SU-DHL-6 (cell line): ENCODE data around the gene COQ8B.

Experiments used
- H2AFZ ChIP-seq: fragments of 200-600 bp; sonication (generic); 2 replicates; pipeline ENCODE4 v1.6.1; 2014; ENCODE audit warnings: low read depth, mild to moderate bottlenecking, moderate library complexity, mixed read lengths, antibody characterized with exemption, low read length; ENCODE audit not compliant: severe bottlenecking
- H3F3A ChIP-seq: fragments of 200-600 bp; shearing (Covaris generic); 2 replicates; pipeline ENCODE4 v1.6.0; 2016; ENCODE audit warnings: antibody characterized with exemption, mild to moderate bottlenecking; ENCODE audit not compliant: insufficient read depth
- H3K27ac ChIP-seq: fragments of 200-600 bp; sonication (generic); 2 replicates; pipeline ENCODE4 v1.5.1; 2016; ENCODE audit warnings: low read depth, mild to moderate bottlenecking, low read length, moderate library complexity, mixed read lengths
- H3K27me3 ChIP-seq: fragments of 200-600 bp; sonication (generic), shearing (Covaris generic); 2 replicates; pipeline ENCODE4 v1.6.0; 2014; ENCODE audit warnings: mild to moderate bottlenecking, low read length
- H3K36me3 ChIP-seq: fragments of 200-600 bp; sonication (generic); 2 replicates; pipeline ENCODE4 v1.6.1; 2014; ENCODE audit warnings: mild to moderate bottlenecking, low read length, mixed read lengths
- H3K4me2 ChIP-seq: fragments of 300-600, 200-600 bp; shearing (Covaris generic), sonication (generic); 2 replicates; pipeline ENCODE4 v1.6.0; 2014; ENCODE audit warnings: low read length, low read depth, mild to moderate bottlenecking; ENCODE audit not compliant: poor library complexity, severe bottlenecking
- H3K4me3 ChIP-seq: fragments of 200-600 bp; sonication (generic); 2 replicates; pipeline ENCODE4 v1.5.1; 2014; ENCODE audit warnings: antibody characterized with exemption, low read length, mild to moderate bottlenecking, mixed read lengths; ENCODE audit not compliant: insufficient read depth, poor library complexity, severe bottlenecking
- H3K79me2 ChIP-seq: fragments of 200-600 bp; sonication (generic); 2 replicates; pipeline ENCODE4 v1.6.1; 2014; ENCODE audit warnings: mild to moderate bottlenecking, low read length, moderate library complexity; ENCODE audit not compliant: insufficient read depth
- H3K9ac ChIP-seq: fragments of 200-600 bp; sonication (generic); 2 replicates; pipeline ENCODE4 v1.7.0; 2014; ENCODE audit warnings: mild to moderate bottlenecking, low read length
- H3K9me2 ChIP-seq: fragments of 200-600 bp; sonication (generic); replicated peaks from 2 replicates; pipeline ENCODE4 v1.6.1; 2014; ENCODE audit warnings: low read length; ENCODE audit not compliant: insufficient read depth
- H3K9me3 ChIP-seq: fragments of 200-600 bp; sonication (generic); 2 replicates; pipeline ENCODE4 v1.6.1; 2014; ENCODE audit warnings: low read length, mixed read lengths; ENCODE audit not compliant: insufficient read depth
- H4K20me1 ChIP-seq: fragments of 200-600 bp; sonication (generic); 2 replicates; pipeline ENCODE4 v1.6.1; 2014; ENCODE audit warnings: low read depth, mild to moderate bottlenecking, antibody characterized with exemption, low read length, moderate library complexity, mixed read lengths
- EZH2phosphoT487 ChIP-seq: fragments of 200-600 bp; sonication (generic), shearing (Covaris generic); conservative IDR thresholded peaks from 2 replicates; pipeline ENCODE4 v1.6.1; 2018; ENCODE audit warnings: mild to moderate bottlenecking, antibody characterized with exemption, low read length, moderate library complexity, mixed read lengths
- TF ChIP-seq, protein P1 (sequence below): fragments of 200-600 bp; sonication (generic); IDR thresholded peaks from one replicate; pipeline ENCODE4 v1.5.1; 2017; ENCODE audit warnings: antibody characterized with exemption, mild to moderate bottlenecking, low read length, moderate library complexity; ENCODE audit not compliant: insufficient read depth, poor library complexity, severe bottlenecking

Gene COQ8B

GRCh38 chr19:40742477-40742876 lies 25.8 kb upstream of the COQ8B start:
- no peaks in the 10 kb centered on the region for H3K9me3 ChIP-seq
- no peaks in the 10 kb centered on the region for H3F3A ChIP-seq
- no peak for TF ChIP-seq EZH2phosphoT487
- TF ChIP-seq, protein P1, sequence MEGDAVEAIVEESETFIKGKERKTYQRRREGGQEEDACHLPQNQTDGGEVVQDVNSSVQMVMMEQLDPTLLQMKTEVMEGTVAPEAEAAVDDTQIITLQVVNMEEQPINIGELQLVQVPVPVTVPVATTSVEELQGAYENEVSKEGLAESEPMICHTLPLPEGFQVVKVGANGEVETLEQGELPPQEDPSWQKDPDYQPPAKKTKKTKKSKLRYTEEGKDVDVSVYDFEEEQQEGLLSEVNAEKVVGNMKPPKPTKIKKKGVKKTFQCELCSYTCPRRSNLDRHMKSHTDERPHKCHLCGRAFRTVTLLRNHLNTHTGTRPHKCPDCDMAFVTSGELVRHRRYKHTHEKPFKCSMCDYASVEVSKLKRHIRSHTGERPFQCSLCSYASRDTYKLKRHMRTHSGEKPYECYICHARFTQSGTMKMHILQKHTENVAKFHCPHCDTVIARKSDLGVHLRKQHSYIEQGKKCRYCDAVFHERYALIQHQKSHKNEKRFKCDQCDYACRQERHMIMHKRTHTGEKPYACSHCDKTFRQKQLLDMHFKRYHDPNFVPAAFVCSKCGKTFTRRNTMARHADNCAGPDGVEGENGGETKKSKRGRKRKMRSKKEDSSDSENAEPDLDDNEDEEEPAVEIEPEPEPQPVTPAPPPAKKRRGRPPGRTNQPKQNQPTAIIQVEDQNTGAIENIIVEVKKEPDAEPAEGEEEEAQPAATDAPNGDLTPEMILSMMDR: no peak
- no peaks in the 10 kb centered on the region for H3K79me2 ChIP-seq
- H3K36me3 ChIP-seq: no peaks in the 10 kb centered on the region
- H3K27me3 ChIP-seq: no peaks in the 10 kb centered on the region
- no peaks in the 10 kb centered on the region for H4K20me1 ChIP-seq
- H3K4me3 ChIP-seq: no peak overlapping the region
- H3K9me2 ChIP-seq: no peaks in the 10 kb centered on the region
- no peak overlapping the region for H3K27ac ChIP-seq
- no peak overlapping the region for H3K9ac ChIP-seq
- no peak overlapping the region for H3K4me2 ChIP-seq
- no peak overlapping the region for H2AFZ ChIP-seq

DNA sequence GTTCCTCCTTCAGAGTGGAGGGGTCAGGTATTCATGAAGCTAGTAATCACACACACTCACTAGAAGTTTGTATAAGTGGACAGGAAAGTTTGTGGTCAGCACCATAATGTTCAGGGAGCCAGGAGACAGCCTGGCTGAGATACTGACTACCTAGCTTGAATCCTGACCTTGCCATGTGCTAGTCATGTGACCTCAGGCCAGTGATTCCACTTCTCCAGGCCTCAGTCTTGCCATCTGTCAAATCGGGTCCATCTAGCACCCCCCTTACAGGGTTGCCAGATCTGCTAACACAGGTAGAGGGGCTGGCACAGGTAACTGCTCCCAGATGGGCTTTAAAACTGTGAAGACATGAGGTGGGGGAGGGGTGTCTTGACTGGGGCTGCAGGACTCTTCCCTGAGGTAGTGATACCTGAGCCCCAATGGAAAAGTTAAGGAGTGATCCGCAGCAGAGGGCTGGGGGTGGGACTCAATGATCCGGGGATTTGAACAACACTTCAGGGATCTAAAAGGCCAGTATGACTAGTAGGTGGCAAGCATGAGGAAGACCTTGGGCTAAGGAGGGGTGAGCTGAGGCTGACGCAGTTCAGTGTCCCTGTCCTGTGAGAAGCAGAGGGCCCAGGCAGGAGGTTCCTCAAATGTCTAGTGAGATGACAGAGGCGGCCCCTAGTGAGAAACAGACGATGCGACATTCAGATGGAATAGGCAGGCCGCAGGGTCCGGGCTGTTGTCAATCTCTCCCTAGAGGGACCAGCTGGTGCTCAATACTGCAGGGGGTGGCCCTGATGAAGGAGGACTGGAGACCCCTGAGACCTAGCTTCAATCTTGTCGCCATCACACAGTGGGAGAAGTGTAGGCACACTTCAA lies 25.1 kb upstream of the COQ8B start:
- H3K4me2 ChIP-seq: no peak overlapping the region

DNA sequence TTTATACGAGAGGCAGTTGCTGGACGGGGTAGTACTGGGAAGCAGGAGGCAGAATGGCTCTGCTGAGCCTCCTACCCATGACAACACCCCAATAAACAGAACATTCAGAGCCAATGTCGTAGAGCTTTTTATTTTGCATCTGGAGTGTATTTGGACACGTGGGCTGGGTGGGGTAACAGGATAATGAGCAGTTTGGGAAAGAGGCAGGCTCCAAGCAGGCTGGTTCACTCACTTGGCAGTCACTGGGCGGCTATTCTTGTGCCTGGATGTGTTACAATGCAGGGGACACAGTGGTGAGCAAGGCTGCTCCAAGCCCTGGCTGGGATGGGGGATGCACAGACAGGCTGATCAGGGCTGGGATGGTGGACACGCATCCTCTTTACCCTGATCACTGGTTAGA lies 24.1 kb upstream of the COQ8B start:
- TF ChIP-seq, protein P1: no peak
- no peak for TF ChIP-seq EZH2phosphoT487
- H3K9ac ChIP-seq: no peak overlapping the region
- H3K27me3 ChIP-seq: no peaks in the 10 kb centered on the region
- no peaks in the 10 kb centered on the region for H3K9me2 ChIP-seq
- no peak overlapping the region for H3K27ac ChIP-seq
- no peaks in the 10 kb centered on the region for H4K20me1 ChIP-seq
- H2AFZ ChIP-seq: no peak overlapping the region
- no peak overlapping the region for H3K4me3 ChIP-seq
- no peaks in the 10 kb centered on the region for H3K9me3 ChIP-seq
- no peaks in the 10 kb centered on the region for H3K79me2 ChIP-seq
- H3K4me2 ChIP-seq: no peak overlapping the region
- no peaks in the 10 kb centered on the region for H3K36me3 ChIP-seq
- no peaks in the 10 kb centered on the region for H3F3A ChIP-seq

More for the DNA sequence above, 25.1 kb upstream of the COQ8B start:
- H2AFZ ChIP-seq: no peak overlapping the region
- H3K9ac ChIP-seq: no peak overlapping the region
- H3K27ac ChIP-seq: no peak overlapping the region
- H4K20me1 ChIP-seq: no peaks in the 10 kb centered on the region
- no peaks in the 10 kb centered on the region for H3F3A ChIP-seq
- no peak overlapping the region for H3K4me3 ChIP-seq
- no peaks in the 10 kb centered on the region for H3K9me3 ChIP-seq
- no peaks in the 10 kb centered on the region for H3K36me3 ChIP-seq
- H3K79me2 ChIP-seq: no peaks in the 10 kb centered on the region
- no peak for TF ChIP-seq EZH2phosphoT487
- TF ChIP-seq, protein P1: no peak
- no peaks in the 10 kb centered on the region for H3K9me2 ChIP-seq
- no peaks in the 10 kb centered on the region for H3K27me3 ChIP-seq
